Ramos (cell line): ENCODE results near the gene ANO3.
"Not testable (repeated sequence)": the region's sequence is repeated elsewhere in the genome, so short reads cannot be mapped to it uniquely, and the experiment has no call there.

Source experiments
- in situ Hi-C: fragments of 300-500 bp; cut with MboI; formaldehyde crosslinking; loops from one replicate; pipeline ENCODE4 v1.14.3; 2022; ENCODE audit warnings: low sequenced_read_pairs; ENCODE audit not compliant: unreplicated experiment

ANO3 gene

GRCh38 chr11:26613759-26614158 is 281.8 kb downstream of the ANO3 start:
- in situ Hi-C loops: no loop called here

DNA sequence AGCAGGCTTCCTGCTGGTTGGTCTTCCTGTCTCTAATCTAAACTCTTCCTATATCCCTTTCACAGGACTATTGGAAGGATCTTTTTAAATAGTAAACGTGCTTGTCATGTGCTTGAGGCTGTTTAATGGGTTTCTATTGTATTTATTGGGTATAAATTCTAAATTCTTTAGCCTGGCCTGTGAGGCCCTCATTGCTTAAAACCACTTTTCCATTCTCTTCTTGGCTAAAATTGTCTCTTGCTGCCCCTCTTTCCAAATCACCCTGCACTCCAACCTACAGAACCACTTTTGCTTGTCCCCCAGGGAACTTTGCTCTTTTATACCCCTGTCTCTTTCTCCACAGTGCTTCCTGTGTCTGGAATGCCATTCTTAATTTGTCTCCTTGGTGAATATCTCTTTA is 286.5 kb downstream of the ANO3 start:
- in situ Hi-C loops: no loop called here

DNA sequence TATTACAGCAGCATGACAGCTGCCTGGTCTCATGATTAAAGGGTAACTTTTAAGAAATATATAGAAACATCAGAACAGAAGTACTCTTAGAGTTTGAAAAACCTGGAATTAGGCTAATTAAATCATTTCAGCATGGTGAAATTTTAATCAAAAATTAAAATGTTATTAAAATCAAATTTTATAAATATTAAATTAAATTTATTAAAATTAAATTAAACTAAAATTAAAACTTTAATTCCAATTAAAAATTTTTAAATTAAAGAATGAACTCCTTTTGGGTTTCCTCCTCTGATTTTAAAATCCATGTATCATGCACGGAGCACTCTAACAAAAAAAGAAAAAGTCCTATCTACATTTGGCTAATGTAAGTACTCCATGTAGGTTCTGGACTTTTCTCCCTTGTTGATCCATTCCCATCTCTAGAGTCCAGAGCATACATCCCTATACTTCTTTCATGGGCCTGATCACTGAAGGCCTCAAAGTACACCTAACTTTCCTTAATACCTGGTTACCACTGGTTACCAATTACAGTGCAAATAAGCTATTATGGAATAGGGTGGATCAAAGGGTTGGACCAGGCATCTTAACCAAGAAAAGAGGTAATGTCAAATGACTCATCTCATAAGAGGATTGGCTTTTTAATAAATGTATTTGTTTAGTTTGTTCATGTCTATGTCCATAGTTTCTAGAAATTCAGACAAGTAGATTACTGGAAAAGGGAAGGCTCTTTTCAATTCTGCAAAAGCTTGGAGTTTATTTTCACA is 288.5 kb downstream of the ANO3 start:
- in situ Hi-C loops: no loop called here

GRCh38 chr11:26621132-26621531 is 289.2 kb downstream of the ANO3 start:
- in situ Hi-C loops: no loop called here

DNA sequence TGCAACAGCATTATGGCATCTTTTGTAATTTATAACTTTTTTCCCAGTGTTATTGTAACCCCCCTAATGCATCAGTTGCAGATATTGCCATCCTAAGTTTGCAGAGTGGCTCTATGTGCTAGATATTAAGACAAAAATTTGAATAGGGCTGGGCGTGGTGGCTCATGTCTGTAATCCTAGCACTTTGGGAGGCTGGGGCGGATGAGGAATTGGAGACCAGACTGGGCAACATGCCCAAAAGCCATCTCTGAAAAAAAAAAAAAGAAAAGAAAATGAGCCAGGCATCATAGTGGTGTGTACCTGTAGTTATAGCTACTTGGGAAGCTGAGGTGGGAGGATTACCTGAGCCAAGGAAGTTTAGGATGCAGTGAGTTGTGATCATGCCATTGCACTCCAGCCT is 290.3 kb downstream of the ANO3 start:
- in situ Hi-C loops: no loop called here

- in situ Hi-C loops: no loop called here
Observed at GRCh38 chr11:26623076-26623659, 291.2 kb downstream of the ANO3 start.

DNA sequence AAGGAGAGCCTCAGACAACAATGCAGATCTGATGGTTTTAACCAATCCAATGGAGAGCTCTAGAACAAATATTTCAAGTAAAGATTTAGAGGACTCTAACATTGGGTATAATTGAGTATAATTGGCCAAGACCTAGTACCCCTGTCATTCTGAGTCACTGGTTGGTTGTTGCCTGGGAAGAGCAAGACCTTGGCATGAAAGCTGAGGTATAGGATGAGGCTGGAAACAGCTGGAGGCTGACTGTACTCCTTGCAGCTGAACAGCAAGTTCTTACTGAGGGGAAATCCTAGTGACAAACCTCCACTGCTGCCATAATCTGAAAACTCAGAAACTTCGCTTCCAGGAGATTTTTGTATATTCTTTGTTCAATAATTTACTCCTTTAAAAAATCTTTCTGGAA is 294.4 kb downstream of the ANO3 start:
- in situ Hi-C loops: no loop called here

DNA sequence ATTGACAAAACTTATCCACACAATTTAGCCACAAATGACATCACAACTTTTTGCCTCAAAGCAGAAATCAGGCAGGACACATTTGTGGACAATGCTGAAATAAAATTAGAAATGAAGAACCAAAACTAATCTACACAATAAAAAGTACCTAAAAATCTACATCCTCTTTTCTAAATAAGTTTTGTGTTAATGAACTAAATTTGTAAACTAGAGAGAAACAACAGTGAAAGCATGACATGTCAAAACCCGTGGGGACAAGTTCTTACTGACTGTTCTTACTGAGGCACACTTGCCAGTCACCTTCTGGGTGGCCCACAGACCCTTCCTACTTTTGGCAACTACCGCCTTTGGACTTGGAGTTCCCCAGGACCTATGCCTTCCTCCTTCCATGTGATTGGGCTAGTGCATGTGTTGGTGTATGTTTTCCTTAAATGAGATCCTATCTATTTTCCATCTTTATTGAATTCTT is 300.8 kb downstream of the ANO3 start:
- in situ Hi-C loops: no loop called here

- in situ Hi-C loops: not testable (repeated sequence)
Observed at GRCh38 chr11:26643314-26643713, 311.4 kb downstream of the ANO3 start.

DNA sequence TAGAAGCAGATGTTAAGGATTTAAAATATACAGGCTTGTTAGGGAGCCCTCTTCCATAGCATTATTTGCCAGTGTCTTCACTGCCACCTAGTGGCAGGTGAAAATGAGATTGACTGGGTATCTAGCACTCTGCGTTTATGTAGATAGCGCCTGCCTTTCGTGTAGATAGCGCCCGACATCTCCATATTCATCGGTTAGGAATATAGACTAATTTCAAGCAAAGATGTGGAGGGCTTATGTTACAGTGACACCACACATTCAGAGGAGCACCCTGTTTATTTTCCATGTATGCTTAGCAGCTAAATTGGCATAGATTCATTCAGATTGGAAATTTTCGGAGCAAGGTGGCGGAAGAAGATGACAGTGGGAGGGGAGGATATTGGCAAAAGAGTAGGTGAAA is 318.0 kb downstream of the ANO3 start:
- in situ Hi-C loops: loop anchor here (10.0 kb wide), 1 partner anchor 355 kb away; no protein-coding TSS in a partner anchor

- in situ Hi-C loops: loop anchor here (10.0 kb wide), 1 partner anchor 357 kb away; no protein-coding TSS in a partner anchor
Observed at GRCh38 chr11:26651916-26652315, 320.0 kb downstream of the ANO3 start.

GRCh38 chr11:26655287-26655686 is 323.4 kb downstream of the ANO3 start:
- in situ Hi-C loops: loop anchor here (10.0 kb wide), 1 partner anchor 360 kb away; no protein-coding TSS in a partner anchor

- in situ Hi-C loops: no loop called here
Observed at GRCh38 chr11:26662916-26663315, 331.0 kb downstream of the ANO3 start.

DNA sequence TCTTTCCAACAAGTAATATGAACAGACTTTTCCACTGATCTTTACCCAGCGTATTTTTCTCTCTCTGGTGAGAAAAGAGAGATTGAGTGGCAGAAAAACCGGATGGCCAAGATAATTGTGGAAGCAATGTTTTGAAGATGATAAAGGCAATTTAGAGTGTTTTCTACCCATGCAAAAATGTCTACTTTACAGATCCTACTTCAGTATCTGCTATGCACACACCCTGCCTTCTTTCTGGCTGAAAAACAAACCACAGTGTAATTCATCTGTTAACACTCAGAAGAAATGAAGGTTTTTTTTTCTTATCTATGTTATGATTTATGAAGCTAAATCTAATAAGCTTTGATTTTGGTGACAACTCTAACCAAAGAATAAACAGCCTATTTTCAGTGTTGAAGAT is 333.1 kb downstream of the ANO3 start:
- in situ Hi-C loops: no loop called here

- in situ Hi-C loops: no loop called here
Observed at GRCh38 chr11:26665946-26666345, 334.0 kb downstream of the ANO3 start.

- in situ Hi-C loops: no loop called here
Observed at GRCh38 chr11:26675233-26675928, 343.5 kb downstream of the ANO3 start.

DNA sequence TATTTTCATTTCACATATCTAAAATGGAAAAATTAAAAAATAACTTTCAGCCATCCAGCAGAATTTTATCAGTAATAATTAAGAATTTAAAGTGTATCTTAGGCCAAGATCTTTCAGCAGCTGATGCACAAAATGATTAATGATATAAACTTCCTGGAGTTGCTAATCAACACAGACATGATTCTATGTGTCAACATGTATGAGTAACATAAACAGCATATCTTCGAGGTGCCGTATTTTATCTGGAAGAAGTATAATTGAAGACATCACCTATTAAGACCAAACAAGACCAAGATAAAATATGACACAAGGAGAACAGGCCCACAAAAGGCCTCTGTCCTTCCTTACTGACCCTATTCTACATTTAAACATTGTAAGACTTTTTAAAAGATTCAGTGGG is 344.7 kb downstream of the ANO3 start:
- in situ Hi-C loops: no loop called here

DNA sequence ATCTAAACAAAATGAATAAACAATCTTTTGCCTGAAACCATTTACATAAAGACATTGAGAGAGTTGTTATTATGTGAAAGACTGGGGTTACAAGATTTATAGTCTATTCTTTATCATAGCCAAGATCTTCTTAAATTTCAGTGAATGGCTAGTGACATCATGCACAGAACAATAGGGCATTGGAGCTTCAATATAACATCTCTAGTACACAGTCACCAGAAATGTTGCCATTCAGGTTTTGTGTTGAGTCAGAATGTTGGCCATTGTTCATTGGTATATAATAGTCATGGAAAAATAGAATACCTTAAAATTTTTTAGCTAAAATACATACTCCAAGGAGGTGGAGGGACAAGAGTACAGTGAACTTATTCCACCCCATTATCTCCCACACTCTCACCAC is 345.6 kb downstream of the ANO3 start:
- in situ Hi-C loops: no loop called here

DNA sequence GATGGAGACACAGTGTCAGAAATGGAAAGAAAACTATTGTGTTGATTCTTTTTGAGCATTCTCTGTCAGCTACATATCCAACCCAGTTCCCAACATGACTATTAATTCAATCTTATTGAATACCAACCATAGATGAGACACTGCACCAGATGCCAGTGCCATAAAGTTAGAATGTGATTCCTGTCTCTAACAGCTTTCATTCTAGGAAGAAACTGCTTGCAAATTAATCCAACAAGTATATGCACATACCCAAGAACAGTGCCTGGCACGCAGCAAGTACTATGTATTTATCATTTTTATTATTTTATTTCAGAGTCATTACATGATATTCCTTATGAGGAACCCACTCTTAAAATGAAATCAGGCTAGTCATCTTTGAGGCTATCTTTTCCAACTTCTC is 355.4 kb downstream of the ANO3 start:
- in situ Hi-C loops: no loop called here

DNA sequence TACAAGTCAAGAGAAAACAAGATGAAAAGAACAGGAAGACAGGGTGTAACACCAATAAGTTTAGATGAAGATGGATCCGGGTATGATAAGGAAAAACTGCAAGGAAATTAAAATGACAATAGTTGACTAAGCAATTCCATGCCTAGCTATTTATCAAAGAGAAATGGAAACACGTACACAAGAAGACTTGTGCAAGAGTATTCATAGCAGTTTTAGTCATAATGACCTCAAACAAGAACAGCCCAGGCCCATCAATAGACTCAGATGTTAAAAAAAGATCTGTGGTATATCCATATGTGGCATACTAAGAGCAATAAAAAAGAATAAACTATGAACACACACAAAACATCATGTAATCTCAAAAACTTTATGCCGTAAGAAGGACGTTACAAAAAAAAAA is 356.8 kb downstream of the ANO3 start:
- in situ Hi-C loops: no loop called here

DNA sequence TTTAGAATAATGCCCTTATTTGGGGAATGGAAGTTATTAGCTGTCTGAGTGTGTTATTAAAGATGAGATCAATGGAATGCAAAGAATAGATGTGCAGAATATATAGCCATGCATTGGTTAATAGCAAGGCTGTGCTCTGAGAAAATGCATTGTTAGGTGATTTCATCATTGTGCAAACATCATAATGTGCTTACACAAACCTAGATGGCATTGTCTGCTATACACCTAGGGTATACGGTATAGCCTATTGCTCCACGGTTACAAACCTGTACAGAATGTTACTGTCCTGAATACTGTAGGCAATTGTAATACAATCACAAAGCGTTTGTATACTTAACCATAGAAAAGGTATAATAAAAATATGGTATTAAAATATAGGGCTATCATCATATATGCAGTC is 364.4 kb downstream of the ANO3 start:
- in situ Hi-C loops: no loop called here
